Activated T-cell treated with anti-CD3 and anti-CD28 coated beads for 1 hour (primary cell): Measurements from ENCODE around the gene EPHB1.

Source experiments
- DNase-seq: peaks from one replicate; pipeline ENCODE4 v3.0.0-alpha.2; 2020; ENCODE audit warnings: low read depth

The EPHB1 gene

GRCh38 chr3:134809427-134810051 lies 14.5 kb downstream of the EPHB1 start:
- DNase-seq, result no peak

DNA sequence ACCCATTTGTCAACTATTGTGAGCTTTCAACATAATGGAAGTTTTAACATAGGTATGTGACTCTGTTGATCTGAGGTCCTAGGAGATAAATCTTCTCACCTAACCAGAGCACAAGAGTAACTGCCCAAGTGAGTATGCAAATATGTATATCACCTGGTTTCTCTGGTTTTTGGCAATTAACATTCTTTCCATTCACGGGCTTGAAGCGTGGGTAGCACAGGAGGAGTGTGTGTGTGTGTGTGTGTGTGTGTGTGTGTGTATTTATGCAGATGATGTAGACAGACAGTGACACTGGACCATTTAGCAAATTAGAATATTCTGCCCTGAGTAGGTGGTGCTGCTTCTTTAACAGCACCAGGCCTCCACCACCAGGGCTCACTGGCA lies 15.0 kb downstream of the EPHB1 start:
- DNase-seq, result no peak

DNA sequence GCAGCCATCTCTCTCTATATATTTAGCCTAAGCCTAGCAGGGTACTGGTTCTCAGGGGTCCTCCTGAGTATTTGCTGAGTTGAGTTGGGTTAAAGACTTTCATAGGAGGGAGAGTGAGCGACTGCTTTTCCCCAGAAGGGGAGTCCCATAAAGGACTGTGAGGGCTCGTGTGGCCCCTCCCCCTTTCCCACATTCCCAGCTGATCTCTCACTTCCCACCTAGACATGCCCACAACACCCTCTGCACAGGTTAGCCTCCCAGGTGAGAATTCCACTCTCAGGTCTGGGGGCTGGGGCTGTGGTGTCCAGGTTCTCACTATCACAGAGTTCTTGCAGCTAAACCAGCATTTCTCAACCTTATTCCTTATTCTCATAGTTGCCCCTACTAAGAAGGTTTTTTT lies 15.8 kb downstream of the EPHB1 start:
- no peak for DNase-seq

DNA sequence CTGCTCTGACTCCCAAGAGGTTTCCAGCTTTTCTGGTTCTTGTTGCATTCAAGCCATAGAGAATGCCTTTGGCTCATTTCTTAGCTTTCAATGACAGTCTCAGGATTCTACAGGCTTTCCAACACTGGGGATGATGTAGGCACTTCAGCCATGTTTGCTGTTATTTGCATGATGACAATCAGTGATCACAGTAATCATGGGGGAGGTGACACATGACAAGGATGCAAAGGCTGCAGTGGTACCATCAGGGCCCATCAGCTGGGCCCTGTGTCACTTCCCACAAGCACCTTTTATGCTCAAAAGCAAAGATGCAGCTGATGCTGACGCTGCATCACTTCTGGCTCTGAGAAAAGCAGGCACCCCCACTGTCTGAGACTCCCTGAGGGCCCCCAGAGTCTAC lies 18.6 kb downstream of the EPHB1 start:
- DNase-seq, result no peak

GRCh38 chr3:134815519-134815918 lies 20.5 kb downstream of the EPHB1 start:
- no peak for DNase-seq

DNA sequence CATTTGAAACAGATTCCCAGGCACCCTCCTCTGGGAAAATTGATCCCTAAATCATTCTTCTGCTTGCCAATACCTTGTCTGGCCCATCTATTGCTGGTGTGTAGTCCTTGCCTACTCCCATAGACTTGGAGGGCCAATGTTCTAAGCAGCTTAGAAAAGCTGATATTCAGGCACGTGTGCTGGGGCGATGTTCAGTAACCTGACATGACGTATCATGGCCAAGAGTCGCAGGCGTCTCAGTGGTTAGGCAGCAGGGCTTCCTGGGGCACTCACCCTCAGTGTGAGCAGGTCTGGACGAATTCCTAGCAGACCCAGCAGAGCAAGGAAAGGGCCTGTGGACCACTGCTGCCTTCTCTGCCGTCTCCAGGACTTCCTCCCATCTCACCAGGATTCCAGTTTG lies 21.6 kb downstream of the EPHB1 start:
- DNase-seq, result no peak

DNA sequence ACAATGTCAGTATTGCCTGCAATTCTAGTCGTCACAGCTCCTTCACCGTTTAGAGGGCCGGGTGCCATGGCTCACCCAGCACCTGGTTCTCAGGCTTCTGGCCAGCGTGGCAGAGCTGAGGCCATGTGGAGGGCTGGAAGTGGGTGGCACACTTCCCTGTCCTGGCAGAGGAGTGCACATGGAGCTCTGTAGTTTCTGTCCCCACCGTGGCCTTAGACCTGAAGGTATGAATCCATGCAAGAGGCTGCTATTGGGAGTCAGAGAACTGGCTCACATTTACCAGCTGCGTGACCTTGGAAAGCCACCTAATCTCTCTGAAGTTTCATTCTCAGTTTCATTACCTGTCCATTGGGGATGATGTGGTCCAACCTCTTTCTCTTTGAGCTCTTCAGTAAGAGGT lies 22.2 kb downstream of the EPHB1 start:
- no peak for DNase-seq

DNA sequence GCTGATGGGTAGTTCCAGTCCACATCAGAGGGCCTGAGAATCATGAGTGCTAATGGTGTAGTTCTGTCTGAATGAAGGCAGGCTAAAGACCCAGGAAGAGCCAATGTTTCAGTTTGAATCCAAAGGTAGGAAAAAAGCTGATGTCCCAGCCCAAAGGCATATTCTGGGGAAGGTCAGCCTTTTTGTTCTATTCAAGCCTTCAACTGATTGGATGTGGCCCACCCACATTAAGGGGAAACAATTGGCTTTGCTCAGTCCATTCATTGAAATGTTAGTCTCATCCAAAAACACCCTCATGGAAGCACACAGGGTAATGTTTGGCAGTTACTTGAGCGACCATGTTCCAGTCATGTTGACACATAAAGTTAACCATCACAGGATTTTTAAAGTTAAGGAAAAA lies 25.9 kb downstream of the EPHB1 start:
- DNase-seq, result no peak

GRCh38 chr3:134822090-134822489 lies 27.0 kb downstream of the EPHB1 start:
- no peak for DNase-seq

DNA sequence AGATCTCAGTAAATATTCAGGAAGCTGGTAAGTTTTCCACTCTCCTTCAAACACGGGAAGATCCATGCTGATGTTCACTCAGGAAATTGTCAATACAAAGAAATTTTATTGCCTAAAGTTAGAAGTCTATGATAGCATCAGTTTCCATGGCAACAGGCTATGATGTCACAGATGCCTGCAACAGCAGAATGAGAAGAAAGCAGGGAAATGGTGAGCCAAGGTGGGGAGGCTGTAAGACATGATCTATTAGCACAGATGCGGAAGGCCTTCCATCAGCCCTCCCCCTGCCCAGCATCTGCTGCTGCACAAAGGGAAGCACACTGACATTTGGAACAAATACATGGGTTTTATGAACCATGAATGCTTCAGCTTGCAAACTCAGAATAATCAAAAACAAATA lies 28.6 kb downstream of the EPHB1 start:
- DNase-seq, result no peak

DNA sequence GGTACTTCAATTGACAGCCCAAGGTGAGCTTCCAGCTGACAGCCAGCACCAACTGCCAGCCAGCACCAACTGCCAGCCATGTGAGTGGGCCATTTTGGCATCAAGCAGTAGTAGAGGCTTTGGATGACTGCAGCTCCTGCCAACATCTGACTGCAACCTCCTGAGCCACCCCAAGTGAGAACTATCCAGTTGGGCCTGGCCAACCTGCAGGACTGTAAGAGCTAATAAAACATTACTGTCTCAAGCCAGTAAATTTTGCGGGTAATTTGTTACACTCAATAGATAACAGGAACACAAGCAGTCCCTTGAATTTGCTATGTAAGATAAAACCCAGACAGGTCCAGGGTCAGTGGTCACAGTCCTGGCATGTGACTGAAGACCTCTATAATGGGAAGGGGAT lies 29.7 kb downstream of the EPHB1 start:
- no peak for DNase-seq

DNA sequence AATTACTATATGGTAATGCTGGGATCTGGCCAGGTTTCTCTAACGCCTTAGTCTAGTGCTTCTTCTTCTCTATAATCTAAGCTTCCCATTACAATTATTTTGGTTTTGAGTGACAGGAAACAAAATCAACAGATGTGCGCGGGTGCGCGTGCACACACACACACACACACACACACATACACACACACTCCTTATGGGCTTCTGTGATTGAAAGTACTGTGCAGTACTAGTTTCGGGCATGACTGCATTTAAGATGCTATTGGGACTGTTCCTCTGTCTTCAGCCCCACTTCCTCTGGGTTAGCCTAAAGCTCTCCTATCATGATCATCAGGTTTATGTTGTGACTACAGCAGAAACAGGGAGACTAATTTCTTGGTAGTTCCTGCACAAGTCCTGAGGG lies 32.2 kb downstream of the EPHB1 start:
- DNase-seq, result no peak

- DNase-seq, result no peak
These were observed 34.7 kb downstream of the EPHB1 start for GRCh38 chr3:134829721-134830120.

DNA sequence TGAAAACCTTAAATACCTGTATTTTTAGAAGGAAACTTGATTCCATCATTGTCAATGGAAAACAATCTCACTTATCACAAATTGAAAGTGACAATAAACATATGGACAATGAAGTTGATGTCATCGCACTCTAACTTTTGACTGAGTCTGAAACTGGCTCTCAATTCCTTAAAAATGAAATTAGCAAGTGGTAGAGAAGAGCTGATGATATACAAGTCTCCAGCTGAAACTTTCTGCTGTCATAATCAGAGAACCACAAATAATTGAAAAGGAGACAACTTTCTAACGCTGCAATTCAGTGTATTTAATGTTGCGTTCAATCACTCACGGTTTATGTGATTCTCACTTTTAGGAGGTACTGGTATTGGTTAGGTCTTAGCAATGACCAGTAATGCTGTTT lies 37.5 kb downstream of the EPHB1 start:
- no peak for DNase-seq

GRCh38 chr3:134833453-134834163 lies 38.5 kb downstream of the EPHB1 start:
- no peak for DNase-seq

DNA sequence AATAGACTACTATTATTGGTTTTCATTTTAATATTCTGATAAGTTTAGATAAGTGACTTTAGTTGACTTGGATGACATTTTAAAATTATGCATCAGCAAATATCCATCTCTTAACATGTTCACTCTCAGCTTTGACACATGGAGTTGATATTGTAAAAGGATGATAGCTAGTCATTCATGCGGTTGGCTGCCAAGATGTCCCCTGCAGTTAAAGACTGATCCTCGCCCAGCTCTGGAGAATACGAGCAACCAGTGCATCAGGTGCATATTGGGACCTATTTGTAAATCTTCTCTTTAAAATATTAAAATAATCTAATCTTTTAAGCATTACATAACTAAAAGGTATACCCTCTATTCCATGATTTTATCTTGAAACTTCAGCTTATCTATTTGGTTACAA lies 41.9 kb downstream of the EPHB1 start:
- DNase-seq, result no peak

- DNase-seq, result no peak
These were observed 43.5 kb downstream of the EPHB1 start for GRCh38 chr3:134838599-134838998.

GRCh38 chr3:134839422-134839821 lies 44.4 kb downstream of the EPHB1 start:
- DNase-seq, result no peak

GRCh38 chr3:134839990-134840389 lies 44.9 kb downstream of the EPHB1 start:
- DNase-seq, result no peak

DNA sequence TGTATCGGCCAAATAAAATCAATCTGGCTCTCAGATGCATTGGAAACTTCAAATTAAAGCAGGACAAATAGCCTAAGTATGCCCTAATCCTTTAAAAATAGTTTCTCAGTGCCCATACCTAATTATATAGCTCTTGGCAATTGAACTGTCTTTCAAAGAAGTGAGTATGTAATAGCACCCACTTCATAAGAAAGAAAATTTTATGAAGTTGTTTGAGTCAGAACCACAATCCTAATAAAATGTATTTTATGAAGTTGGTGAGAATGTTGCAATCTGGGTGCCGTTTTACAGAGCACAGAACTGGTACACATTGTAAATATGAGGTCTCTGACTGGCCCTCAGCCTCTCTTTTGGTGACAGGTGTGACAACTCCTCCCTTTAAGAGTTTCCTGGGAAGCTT lies 45.4 kb downstream of the EPHB1 start:
- DNase-seq, result no peak

GRCh38 chr3:134846084-134846483 lies 51.0 kb downstream of the EPHB1 start:
- DNase-seq, result no peak

- no peak for DNase-seq
These were observed 51.9 kb downstream of the EPHB1 start for GRCh38 chr3:134846911-134847317.

GRCh38 chr3:134847349-134847748 lies 52.3 kb downstream of the EPHB1 start:
- DNase-seq, result no peak

- no peak for DNase-seq
These were observed 54.5 kb downstream of the EPHB1 start for GRCh38 chr3:134849561-134849960.
